Neural progenitor cell (in vitro differentiated cells): Measurements from ENCODE around the gene SLC24A1. TPM values are rescaled to one million over a fixed set of nuclear protein-coding genes. Genes with fewer than 3 reads are reported as not detected.

ENCODE experiments used
- DNase-seq: peaks from one replicate; pipeline ENCODE4 v3.0.0-alpha.2; 2016; ENCODE audit warnings: low spot score
- H2AFZ ChIP-seq: fragments of 200-600 bp; sonication (generic); replicated peaks from 2 replicates; pipeline ENCODE4 v1.6.1; 2016; ENCODE audit warnings: antibody characterized with exemption
- H3F3A ChIP-seq: fragments of 200-600 bp; sonication (generic); 2 replicates; pipeline ENCODE4 v1.6.1; 2016; ENCODE audit warnings: antibody characterized with exemption, low read depth
- H3K27ac ChIP-seq: fragments of 200-600 bp; sonication (generic); 2 replicates; pipeline ENCODE4 v1.5.1; 2016; ENCODE audit warnings: mild to moderate bottlenecking
- H3K27me3 ChIP-seq: fragments of 200-600 bp; sonication (generic); 2 replicates; pipeline ENCODE4 v1.6.1; 2016; ENCODE audit warnings: mild to moderate bottlenecking, moderate library complexity
- H3K36me3 ChIP-seq: fragments of 200-600 bp; sonication (generic); 2 replicates; pipeline ENCODE4 v1.5.1; 2016
- H3K4me1 ChIP-seq: fragments of 200-600 bp; sonication (generic); 2 replicates; pipeline ENCODE4 v1.6.1; 2016; ENCODE audit warnings: mixed run types
- H3K4me2 ChIP-seq: fragments of 200-600 bp; sonication (generic); 2 replicates; pipeline ENCODE4 v1.6.1; 2016
- H3K4me3 ChIP-seq: fragments of 200-600 bp; sonication (generic); 2 replicates; pipeline ENCODE4 v1.5.1; 2016
- H3K79me2 ChIP-seq: fragments of 200-600 bp; sonication (generic); 2 replicates; pipeline ENCODE4 v1.6.1; 2016; ENCODE audit warnings: low read depth
- H3K9ac ChIP-seq: fragments of 200-600 bp; sonication (generic); 2 replicates; pipeline ENCODE4 v1.6.1; 2016
- H3K9me3 ChIP-seq: fragments of 200-600 bp; sonication (generic); 2 replicates; pipeline ENCODE4 v1.5.1; 2016; ENCODE audit warnings: low read depth
- H4K20me1 ChIP-seq: fragments of 200-600 bp; sonication (generic); 2 replicates; pipeline ENCODE4 v1.6.1; 2016; ENCODE audit warnings: low read depth
- H3K27ac Mint-ChIP-seq: 3 replicates; pipeline ENCODE4 v1.8.0; 2021; ENCODE audit warnings: mixed read lengths
- H3K27me3 Mint-ChIP-seq: 2 replicates; pipeline ENCODE4 v1.8.0; 2022; ENCODE audit warnings: low read depth, mild to moderate bottlenecking, inconsistent platforms, moderate library complexity, mixed read lengths; ENCODE audit not compliant: insufficient read depth
- H3K36me3 Mint-ChIP-seq: 3 replicates; pipeline ENCODE4 v1.8.0; 2021; ENCODE audit warnings: mixed read lengths
- H3K4me1 Mint-ChIP-seq: 3 replicates; pipeline ENCODE4 v1.8.0; 2021; ENCODE audit warnings: mixed read lengths
- H3K4me3 Mint-ChIP-seq: 3 replicates; pipeline ENCODE4 v1.8.0; 2021; ENCODE audit warnings: mild to moderate bottlenecking, moderate library complexity, mixed read lengths
- H3K9me3 Mint-ChIP-seq: 3 replicates; pipeline ENCODE4 v1.8.0; 2020; ENCODE audit warnings: mixed read lengths
- EZH2 ChIP-seq: fragments of 200-600 bp; sonication (generic); IDR thresholded peaks from 2 replicates; pipeline ENCODE4 v1.6.1; 2017; ENCODE audit warnings: antibody characterized with exemption, mild to moderate bottlenecking, moderate library complexity
- EZH2phosphoT487 ChIP-seq: fragments of 200-600 bp; sonication (generic); IDR thresholded peaks from 2 replicates; pipeline ENCODE4 v1.6.1; 2017; ENCODE audit warnings: antibody characterized with exemption
- total RNA-seq: library from RNA; depleted of rRNA; stranded (reverse); fragments of >200 nt; gene quantifications from 2 replicates; pipeline ENCODE4 v1.2.3, GENCODE V29; 2015; ENCODE audit warnings: low replicate concordance
- TF ChIP-seq, protein P1 (sequence below): fragments of 200-600 bp; sonication (generic); IDR thresholded peaks from 2 replicates; pipeline ENCODE4 v1.5.1; 2017; ENCODE audit warnings: antibody characterized with exemption, mild to moderate bottlenecking

The SLC24A1 gene
- total RNA-seq, 1 donor from 2014 or later = 10.6 TPM

DNA sequence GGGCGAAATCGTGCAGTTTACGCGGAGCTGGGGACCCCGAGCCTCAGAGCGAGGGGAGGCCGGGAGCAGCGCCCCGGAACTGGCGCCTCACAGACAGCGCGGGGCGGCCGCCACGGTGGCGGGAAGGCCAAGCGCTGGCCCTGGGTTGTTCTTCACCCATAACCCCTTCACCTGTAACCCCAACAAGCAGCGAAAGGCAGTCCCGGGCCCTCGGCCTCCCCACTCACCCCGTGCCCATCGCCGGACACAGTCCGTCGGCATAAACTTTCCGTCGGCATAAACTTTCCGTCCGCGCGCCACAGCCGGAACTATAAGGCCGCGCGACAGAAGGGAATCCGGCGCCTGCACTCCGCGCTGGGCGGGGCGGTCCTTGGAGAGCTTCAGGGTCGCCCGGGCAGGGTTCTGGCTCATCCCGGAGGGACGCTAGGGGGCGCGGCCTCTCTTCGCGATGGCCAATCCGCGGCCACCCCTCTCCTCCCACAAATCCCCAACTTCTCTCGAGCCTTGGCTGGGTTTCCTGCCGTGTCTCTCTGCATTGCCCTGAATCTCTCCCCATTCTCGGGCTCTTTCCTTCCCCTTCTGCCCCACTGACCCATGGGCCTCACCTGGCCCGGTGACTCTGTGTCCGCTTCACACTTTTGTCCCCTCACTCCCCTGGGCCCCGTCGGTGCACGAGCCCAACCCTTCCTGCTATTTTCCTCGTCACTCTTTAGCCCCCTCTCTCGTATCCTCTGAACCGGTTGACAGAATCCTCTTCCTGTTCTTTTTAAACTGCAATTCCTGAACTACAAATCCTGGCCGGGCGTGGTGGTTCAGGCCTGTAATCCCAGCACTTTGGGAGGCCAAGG, 10.6 kb upstream of the SLC24A1 start, which contains the start of gene INTS14:
TSS of gene INTS14 (minus strand) at position 261 of the 848 bp plus-strand sequence. CDS start 3,751 bp downstream, outside the sequence.
- Histone ChIP-seq H3K27me3 (no peaks in the 10 kb centered on the region), H3K36me3 (no peaks in the 10 kb centered on the region), H3K4me3 (peak within 1 kb of the TSS; percentile 96), H2AFZ (peak within 1 kb of the TSS; percentile 95), H3K4me2 (peak within 1 kb of the TSS; percentile 95), H3K9me3 (no peaks in the 10 kb centered on the region), H3K79me2 (peaks cover 47% of the 10 kb centered on the region), H3K4me1 (peaks cover 16% of the 10 kb centered on the region), H3K9ac (peak within 1 kb of the TSS; percentile 92), H4K20me1 (no peaks in the 10 kb centered on the region), H3F3A (peaks cover 22% of the 10 kb centered on the region), H3K27ac (peak within 1 kb of the TSS; percentile 93)
- Mint-ChIP-seq H3K4me1 (peaks cover 29% of the 10 kb centered on the region), H3K4me3 (peak within 1 kb of the TSS; percentile 92), H3K27ac (peak within 1 kb of the TSS; percentile 97), H3K9me3 (no peaks in the 10 kb centered on the region), H3K36me3 (no peaks in the 10 kb centered on the region), H3K27me3 (peaks cover 6% of the 10 kb centered on the region)
- TF ChIP-seq, protein P1, sequence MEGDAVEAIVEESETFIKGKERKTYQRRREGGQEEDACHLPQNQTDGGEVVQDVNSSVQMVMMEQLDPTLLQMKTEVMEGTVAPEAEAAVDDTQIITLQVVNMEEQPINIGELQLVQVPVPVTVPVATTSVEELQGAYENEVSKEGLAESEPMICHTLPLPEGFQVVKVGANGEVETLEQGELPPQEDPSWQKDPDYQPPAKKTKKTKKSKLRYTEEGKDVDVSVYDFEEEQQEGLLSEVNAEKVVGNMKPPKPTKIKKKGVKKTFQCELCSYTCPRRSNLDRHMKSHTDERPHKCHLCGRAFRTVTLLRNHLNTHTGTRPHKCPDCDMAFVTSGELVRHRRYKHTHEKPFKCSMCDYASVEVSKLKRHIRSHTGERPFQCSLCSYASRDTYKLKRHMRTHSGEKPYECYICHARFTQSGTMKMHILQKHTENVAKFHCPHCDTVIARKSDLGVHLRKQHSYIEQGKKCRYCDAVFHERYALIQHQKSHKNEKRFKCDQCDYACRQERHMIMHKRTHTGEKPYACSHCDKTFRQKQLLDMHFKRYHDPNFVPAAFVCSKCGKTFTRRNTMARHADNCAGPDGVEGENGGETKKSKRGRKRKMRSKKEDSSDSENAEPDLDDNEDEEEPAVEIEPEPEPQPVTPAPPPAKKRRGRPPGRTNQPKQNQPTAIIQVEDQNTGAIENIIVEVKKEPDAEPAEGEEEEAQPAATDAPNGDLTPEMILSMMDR = peak; percentile 69
- TF ChIP-seq EZH2 (no peak), EZH2phosphoT487 (no peak)
- DNase-seq = peak; percentile 99

DNA sequence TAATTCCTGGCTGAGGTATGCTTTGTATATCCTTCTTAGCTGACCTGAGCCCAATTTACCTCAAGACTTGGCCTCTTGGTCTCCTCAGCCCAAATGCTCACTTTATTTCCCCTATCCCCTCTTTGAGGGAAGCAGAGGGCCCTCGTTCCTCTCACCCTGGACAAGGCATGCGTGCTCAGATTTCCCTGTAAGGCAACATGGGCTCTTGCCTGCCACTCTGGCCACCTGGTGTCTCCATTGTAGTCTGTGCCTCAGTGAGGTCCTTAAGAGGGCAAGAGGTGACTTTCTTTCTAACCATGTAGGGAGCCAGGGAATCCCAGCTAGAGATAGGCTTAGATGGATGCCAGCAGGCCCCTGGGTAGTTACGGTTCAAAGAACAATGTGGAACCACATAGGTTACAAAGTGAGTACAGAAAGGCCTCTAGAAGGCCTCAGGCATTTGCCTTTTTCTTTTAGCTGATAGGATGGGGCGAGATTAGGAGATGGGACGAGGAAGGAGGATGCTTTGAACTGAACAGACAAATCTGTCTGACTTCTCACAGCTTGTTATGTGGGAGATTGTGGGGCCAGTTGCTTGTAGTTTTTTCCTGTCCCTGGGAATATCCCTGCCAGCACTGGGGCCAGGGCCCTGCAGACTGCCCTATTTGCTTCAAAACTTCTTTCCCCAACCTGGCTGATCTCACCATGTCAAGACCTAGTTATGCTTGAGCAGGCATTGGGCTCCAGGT, 9.7 kb upstream of the SLC24A1 start:
- H3K4me1 ChIP-seq = peaks cover 16% of the 10 kb centered on the region
- peaks cover 6% of the 10 kb centered on the region for H3K27me3 Mint-ChIP-seq
- peak overlapping the region; percentile 97 for H3K27ac Mint-ChIP-seq
- H2AFZ ChIP-seq = peak overlapping the region; percentile 95
- no peaks in the 10 kb centered on the region for H3K9me3 ChIP-seq
- no peaks in the 10 kb centered on the region for H3K36me3 ChIP-seq
- H3K27me3 ChIP-seq = no peaks in the 10 kb centered on the region
- H3K27ac ChIP-seq = peak overlapping the region; percentile 93
- DNase-seq = peak; percentile 61
- H3K9ac ChIP-seq = peak overlapping the region; percentile 54
- peak overlapping the region; percentile 92 for H3K4me3 Mint-ChIP-seq
- H3K4me2 ChIP-seq = peak overlapping the region; percentile 95
- H4K20me1 ChIP-seq = no peaks in the 10 kb centered on the region
- no peak for TF ChIP-seq EZH2phosphoT487
- TF ChIP-seq, protein P1 = no peak
- peaks cover 37% of the 10 kb centered on the region for H3K79me2 ChIP-seq
- no peaks in the 10 kb centered on the region for H3K36me3 Mint-ChIP-seq
- H3K9me3 Mint-ChIP-seq = no peaks in the 10 kb centered on the region
- H3K4me1 Mint-ChIP-seq = peaks cover 29% of the 10 kb centered on the region
- H3F3A ChIP-seq = peaks cover 22% of the 10 kb centered on the region
- peak overlapping the region; percentile 96 for H3K4me3 ChIP-seq

DNA sequence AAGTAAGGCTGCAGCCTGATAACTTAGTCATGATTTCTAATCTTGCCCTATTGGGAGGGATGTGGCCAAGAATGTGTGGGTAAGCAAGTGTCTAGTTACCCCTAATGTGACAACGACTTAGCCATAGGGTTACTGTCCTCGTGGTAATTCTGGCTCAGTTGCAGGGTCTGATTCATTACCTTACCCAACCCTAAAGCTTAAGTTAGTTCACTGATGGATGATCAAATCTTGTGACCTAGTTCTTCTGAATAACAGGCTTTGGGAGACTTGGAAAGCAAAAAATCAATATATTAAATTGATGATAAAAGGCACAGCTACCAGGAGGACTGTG, 9.2 kb upstream of the SLC24A1 start:
- peak overlapping the region; percentile 97 for H3K27ac Mint-ChIP-seq
- Histone ChIP-seq H3K9ac (peak overlapping the region; percentile 15), H3K9me3 (no peaks in the 10 kb centered on the region), H3F3A (peaks cover 22% of the 10 kb centered on the region), H3K27ac (peak overlapping the region; percentile 93), H3K36me3 (no peaks in the 10 kb centered on the region), H3K79me2 (peaks cover 32% of the 10 kb centered on the region), H3K4me3 (no peak overlapping the region), H3K4me1 (peaks cover 16% of the 10 kb centered on the region), H4K20me1 (no peaks in the 10 kb centered on the region), H3K27me3 (no peaks in the 10 kb centered on the region), H3K4me2 (peak overlapping the region; percentile 95), H2AFZ (peak overlapping the region; percentile 95)
- no peak for DNase-seq
- H3K9me3 Mint-ChIP-seq = no peaks in the 10 kb centered on the region
- H3K4me3 Mint-ChIP-seq = peak overlapping the region; percentile 92
- peaks cover 29% of the 10 kb centered on the region for H3K4me1 Mint-ChIP-seq
- TF ChIP-seq, protein P1 = no peak
- TF ChIP-seq EZH2phosphoT487 (no peak), EZH2 (no peak)
- peaks cover 6% of the 10 kb centered on the region for H3K27me3 Mint-ChIP-seq
- H3K36me3 Mint-ChIP-seq = no peaks in the 10 kb centered on the region
